NCI-H446 treated with DMSO at 0.1 percent for 48 hours (cell line): ENCODE measurements around the gene ACBD5.
"Not testable (repeated sequence)": the region's sequence is repeated elsewhere in the genome, so short reads cannot be mapped to it uniquely, and the experiment has no call there.

ENCODE experiments used
- DNase-seq: peaks from one replicate; lab custom pipeline; 2025; lab: John Stamatoyannopoulos, UW

Gene ACBD5

GRCh38 chr10:27241010-27241651 lies 534 bp upstream of the ACBD5 start:
- DNase-seq, result no peak

DNA sequence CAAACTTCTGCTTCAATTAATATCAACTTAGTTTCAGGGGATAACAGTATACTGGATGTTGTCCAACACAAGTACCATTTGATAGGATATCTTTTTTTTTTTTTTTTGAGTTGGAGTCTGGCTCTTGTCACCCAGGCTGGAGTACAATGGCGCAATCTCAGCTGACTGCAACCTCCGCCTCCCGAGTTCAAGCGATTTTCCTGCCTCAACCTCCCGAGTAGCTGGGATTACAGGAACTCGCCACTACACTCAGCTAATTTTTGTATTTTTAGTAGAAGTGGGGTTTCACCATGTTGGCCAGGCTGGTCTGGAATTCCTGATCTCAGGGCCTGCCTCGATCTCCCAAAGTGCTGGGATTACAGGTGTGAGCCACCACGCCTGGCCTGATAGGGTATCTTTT lies 3.1 kb downstream of the ACBD5 start:
- DNase-seq, result not testable (repeated sequence)

DNA sequence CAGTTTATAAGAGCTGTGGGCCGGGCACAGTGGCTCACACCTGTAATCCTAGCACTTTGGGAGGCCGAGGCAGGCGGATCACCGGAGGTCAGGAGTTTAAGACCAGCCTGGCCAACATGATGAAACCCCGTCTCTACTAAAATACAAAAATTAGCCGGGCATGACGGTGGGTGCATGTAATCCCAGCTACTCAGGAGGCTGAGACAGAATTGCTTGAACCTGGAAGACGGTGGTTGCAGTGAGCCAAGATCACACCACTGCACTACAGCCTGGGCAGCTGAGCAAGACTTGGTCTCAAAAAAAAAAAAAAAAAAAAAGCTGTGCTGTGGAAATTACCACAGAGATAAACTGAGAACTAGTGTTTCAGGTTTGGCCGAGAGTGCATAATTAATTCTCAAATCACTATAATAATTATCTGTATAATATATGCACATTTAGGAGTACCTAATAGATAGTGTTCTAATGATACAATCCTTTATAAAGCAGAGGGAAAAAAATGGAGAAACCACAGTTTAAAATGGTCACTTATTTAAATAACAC lies 3.9 kb downstream of the ACBD5 start:
- not testable (repeated sequence) for DNase-seq

GRCh38 chr10:27235706-27236105 lies 4.9 kb downstream of the ACBD5 start:
- DNase-seq, result no peak

GRCh38 chr10:27230022-27230421 lies 10.6 kb downstream of the ACBD5 start:
- no peak for DNase-seq

- no peak for DNase-seq
Measured at GRCh38 chr10:27225642-27226257, 14.8 kb downstream of the ACBD5 start.

- no peak for DNase-seq
Measured at GRCh38 chr10:27225011-27225590, 15.5 kb downstream of the ACBD5 start.

- DNase-seq, result no peak
Measured at GRCh38 chr10:27223964-27224363, 16.6 kb downstream of the ACBD5 start.

DNA sequence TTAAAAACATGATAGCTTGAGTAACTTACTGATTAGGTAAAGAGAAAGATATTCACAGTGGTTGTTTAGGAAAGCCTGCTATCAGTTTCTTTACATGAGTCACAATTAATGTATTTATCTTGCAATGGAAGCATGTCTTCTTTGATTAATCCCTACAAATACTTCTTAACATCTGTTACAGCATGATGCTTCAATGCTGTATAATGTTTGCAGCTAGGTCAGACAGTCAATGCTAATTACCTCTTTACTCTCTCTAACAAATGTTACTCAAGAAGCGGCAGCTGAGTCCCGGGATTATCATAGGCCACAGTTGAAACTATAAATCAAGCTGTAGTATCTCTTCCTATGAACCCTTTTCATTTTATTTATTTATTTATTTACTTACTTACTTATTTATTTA lies 33.2 kb downstream of the ACBD5 start:
- no peak for DNase-seq

- no peak for DNase-seq
Measured at GRCh38 chr10:27203806-27204205, 36.8 kb downstream of the ACBD5 start.

- no peak for DNase-seq
Measured at GRCh38 chr10:27197980-27198620, 42.5 kb downstream of the ACBD5 start.

DNA sequence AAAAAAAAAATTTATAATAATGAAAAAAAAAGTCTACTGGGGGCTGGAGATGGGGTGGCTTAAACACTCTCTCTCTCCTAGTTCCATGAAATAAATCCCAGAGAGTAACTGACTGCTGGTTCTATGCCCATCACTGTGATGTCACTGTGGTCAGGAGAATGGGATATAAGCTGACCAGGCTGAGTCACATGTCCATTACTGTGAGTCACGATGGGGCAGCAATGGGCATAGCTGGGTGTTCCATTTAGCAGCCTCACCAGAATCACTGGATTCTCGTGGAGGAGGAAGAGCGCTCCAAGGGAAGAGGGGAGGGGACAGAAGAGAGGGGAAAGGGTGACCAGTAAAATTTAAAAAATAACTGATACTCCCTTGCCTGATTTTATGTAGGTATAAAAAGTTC lies 48.3 kb downstream of the ACBD5 start:
- DNase-seq, result no peak

DNA sequence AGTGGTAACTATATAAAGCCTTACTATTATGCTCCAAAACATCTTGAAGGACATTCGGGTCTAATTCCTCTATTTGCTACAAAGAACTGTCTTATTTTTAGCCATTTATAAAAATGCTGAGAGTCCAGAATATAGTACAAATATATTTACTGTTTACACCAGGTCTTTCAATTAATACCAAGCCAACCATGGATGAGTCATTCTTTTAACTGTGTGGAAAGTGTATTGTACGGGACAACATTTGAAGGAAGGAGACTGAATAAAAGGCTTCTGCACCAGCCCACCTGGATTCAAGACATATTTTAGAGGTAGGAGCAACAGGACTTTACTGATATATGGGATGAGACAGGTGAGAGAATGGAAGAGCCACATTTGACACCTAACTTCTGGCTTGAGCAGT lies 50.1 kb downstream of the ACBD5 start:
- no peak for DNase-seq

GRCh38 chr10:27188897-27189296 lies 51.7 kb downstream of the ACBD5 start:
- no peak for DNase-seq

GRCh38 chr10:27188259-27188658 lies 52.3 kb downstream of the ACBD5 start:
- DNase-seq, result no peak

DNA sequence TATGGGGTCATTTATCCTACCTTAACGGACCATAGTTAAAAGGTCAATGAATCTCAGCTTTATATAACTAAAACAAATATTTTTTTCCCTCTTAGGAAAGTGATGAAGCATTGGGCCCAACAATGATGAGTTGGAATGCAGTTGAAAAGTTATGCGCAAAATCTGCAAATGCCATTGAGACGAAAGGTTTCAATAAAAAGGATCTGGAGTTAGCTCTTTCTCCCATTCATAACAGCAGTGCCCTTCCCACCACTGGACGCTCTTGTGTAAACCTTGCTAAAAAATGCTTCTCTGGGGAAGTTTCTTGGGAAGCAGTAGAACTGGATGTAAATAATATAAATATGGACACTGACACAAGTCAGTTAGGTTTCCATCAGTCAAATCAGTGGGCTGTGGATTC lies 70.7 kb downstream of the ACBD5 start:
- DNase-seq, result no peak

DNA sequence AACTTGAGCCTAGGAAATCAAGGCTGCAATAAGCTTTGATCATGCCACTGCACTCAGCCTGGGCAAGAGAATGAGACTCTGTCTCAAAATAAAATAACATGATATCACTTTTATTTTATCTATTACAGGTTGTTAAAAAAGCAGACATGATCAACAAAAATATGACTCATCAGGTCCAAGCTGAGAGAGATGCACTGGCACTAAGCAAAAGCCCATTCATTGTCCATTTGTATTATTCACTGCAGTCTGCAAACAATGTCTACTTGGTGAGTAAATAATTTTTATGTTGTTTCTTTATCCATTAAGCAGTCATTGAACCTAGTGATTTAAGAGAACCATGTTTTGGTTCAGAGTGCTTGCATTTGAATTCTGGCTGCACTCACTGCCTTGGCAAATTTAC lies 82.2 kb downstream of the ACBD5 start:
- DNase-seq, result no peak

DNA sequence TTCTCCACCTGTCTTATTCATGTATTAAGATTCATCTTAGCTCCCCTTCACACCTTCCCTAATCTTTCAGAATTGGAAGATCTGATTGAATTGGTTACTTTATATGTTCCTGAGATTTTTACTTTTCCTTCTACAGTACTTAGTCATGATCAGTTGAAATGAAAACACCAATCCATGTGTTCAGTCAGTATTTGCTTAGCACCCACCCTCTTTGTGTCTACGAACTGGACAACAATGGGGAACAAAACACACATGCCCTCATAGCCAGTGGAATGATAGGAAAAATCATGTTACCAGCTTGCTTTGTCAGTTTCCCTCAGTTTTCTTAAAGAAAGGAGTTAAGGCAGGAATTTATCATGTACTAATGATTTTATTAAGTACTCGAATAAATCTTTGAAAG lies 83.4 kb downstream of the ACBD5 start:
- no peak for DNase-seq

DNA sequence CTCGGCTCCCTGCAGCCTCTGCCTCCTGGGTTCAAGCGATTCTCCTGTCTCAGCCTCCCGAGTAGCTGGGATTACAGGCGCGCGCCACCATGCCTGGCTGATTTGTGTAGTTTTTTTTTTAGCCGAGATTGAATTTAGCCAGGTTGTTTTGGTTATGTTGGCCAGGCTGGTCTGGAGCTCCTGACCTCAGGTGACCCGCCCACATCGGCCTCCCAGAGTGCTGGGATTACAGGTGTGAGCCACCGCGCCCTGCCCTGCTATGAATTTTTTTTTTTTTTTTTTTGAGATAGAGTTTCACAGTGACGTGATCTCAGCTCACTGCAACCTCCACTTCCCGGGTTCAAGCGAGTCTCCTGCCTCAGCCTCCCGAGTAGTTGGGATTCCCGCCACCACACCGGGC lies 84.0 kb downstream of the ACBD5 start:
- DNase-seq, result not testable (repeated sequence)

DNA sequence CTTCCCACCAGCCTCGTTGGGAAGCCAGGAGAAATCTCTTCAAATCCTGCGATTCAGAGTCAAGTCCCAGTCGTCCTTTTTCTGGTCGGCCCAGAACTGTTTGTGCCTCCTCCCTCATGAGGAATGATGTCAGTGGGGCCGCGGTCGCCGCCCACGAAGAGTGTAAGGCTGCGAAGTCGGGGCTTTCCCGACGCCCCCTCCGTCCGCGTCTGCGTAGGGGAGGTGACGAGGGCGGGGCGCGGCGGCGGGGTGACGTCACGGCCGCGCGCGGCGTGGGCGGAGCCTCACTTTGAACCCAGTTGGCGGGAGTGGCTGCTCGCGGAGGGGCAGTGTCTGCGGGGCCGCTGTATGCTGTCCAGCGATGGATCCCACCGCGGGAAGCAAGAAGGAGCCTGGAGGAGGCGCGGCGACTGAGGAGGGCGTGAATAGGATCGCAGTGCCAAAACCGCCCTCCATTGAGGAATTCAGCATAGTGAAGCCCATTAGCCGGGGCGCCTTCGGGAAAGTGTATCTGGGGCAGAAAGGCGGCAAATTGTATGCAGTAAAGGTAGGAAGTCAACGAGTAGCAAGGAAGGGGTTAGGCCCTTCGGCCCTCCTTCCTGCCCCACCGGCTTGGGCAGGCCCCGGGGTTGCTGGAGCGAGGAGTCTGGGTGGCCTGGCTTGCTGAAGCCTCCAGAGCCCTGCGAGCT lies 85.4 kb downstream of the ACBD5 start, which contains the start of gene MASTL:
TSS of gene MASTL (plus strand) at position 287 of the 689 bp plus-strand sequence. CDS start at position 362, 75 bp downstream.
- DNase-seq, result peak; percentile 73

- DNase-seq, result no peak
Measured at GRCh38 chr10:27153845-27154193, 86.8 kb downstream of the ACBD5 start.

- no peak for DNase-seq
Measured at GRCh38 chr10:27153329-27153728, 87.3 kb downstream of the ACBD5 start.
